Neutrophil (primary cell): ENCODE measurements around the gene CDCP1.
A peak's percentile ranks its signal among the peaks of the same experiment; 100 is the strongest.
"Not testable (repeated sequence)": the region's sequence is repeated elsewhere in the genome, so short reads cannot be mapped to it uniquely, and the experiment has no call there.

ENCODE experiments used
- H3K27ac ChIP-seq: fragments of 200-600 bp; sonication (generic); 2 replicates; pipeline ENCODE4 v1.5.1; 2016; ENCODE audit warnings: mild to moderate bottlenecking, moderate library complexity
- H3K27me3 ChIP-seq: fragments of 200-600 bp; sonication (generic); 2 replicates; pipeline ENCODE4 v1.6.0; 2016; ENCODE audit warnings: mild to moderate bottlenecking
- H3K36me3 ChIP-seq: fragments of 200-600 bp; sonication (generic); 2 replicates; pipeline ENCODE4 v1.5.1; 2017
- H3K4me1 ChIP-seq, 2 experiments: fragments of 200-600 bp in 1 of 2; sonication (generic) in 1 of 2; 1 replicate in 1 of 2; 2 replicates in 1 of 2; pipeline versions ENCODE4 v1.5.1 to v1.6.1; 2013 to 2016; ENCODE audit warnings: low read depth in 1 of 2, low read length in 1 of 2, mild to moderate bottlenecking in 1 of 2, moderate library complexity in 1 of 2; ENCODE audit not compliant: control insufficient read depth in 1 of 2, insufficient read depth in 1 of 2
- H3K4me3 ChIP-seq, 2 experiments: fragments of 200-600 bp in 1 of 2; sonication (generic) in 1 of 2; 1 replicate in 1 of 2; 2 replicates in 1 of 2; pipeline ENCODE4 v1.5.1; 2013 to 2016; ENCODE audit warnings: low read depth in 1 of 2, low read length in 1 of 2, mild to moderate bottlenecking in 1 of 2, moderate library complexity in 1 of 2
- H3K9me3 ChIP-seq: fragments of 200-600 bp; sonication (generic); 2 replicates; pipeline ENCODE4 v1.5.1; 2016
- CTCF ChIP-seq: fragments of 200-600 bp; sonication (generic); IDR thresholded peaks from 2 replicates; pipeline ENCODE4 v1.5.1; 2016; ENCODE audit warnings: antibody characterized with exemption

Gene CDCP1

GRCh38 chr3:45079715-45080114 is 66.5 kb downstream of the CDCP1 start:
- Histone ChIP-seq H3K27me3 (no peaks in the 10 kb centered on the region), H3K4me3 (no peak overlapping the region)

GRCh38 chr3:45078910-45079522 is 67.2 kb downstream of the CDCP1 start:
- no peaks in the 10 kb centered on the region for H3K36me3 ChIP-seq
- no peak overlapping the region for H3K4me3 ChIP-seq
- H3K27me3 ChIP-seq: no peaks in the 10 kb centered on the region
- H3K4me1 ChIP-seq: no peaks in the 10 kb centered on the region
- H3K27ac ChIP-seq: no peak overlapping the region
- H3K9me3 ChIP-seq: no peaks in the 10 kb centered on the region
- TF ChIP-seq CTCF: no peak

More at GRCh38 chr3:45079715-45080114, 66.5 kb downstream of the CDCP1 start:
- Histone ChIP-seq H3K27ac (no peak overlapping the region), H3K36me3 (no peaks in the 10 kb centered on the region), H3K9me3 (no peaks in the 10 kb centered on the region), H3K4me1 (no peaks in the 10 kb centered on the region)
- TF ChIP-seq CTCF: no peak

- H3K4me3 ChIP-seq, H3K4me1 ChIP-seq, H3K27me3 ChIP-seq, H3K9me3 ChIP-seq, H3K36me3 ChIP-seq, H3K27ac ChIP-seq: not testable (repeated sequence)
Measured at GRCh38 chr3:45078256-45078655, 67.9 kb downstream of the CDCP1 start.

GRCh38 chr3:45075821-45076625 is 70.2 kb downstream of the CDCP1 start:
- TF ChIP-seq CTCF: no peak
- Histone ChIP-seq H3K9me3 (no peaks in the 10 kb centered on the region), H3K4me1 (no peaks in the 10 kb centered on the region), H3K4me3 (no peak overlapping the region), H3K27me3 (no peaks in the 10 kb centered on the region), H3K36me3 (no peaks in the 10 kb centered on the region), H3K27ac (peak overlapping the region; percentile 3)

- Histone ChIP-seq H3K9me3 (no peaks in the 10 kb centered on the region), H3K4me1 (peaks cover 0 to 3% of the 10 kb centered on the region in 2 experiments), H3K27me3 (no peaks in the 10 kb centered on the region), H3K36me3 (no peaks in the 10 kb centered on the region), H3K4me3 (no peak overlapping the region), H3K27ac (no peak overlapping the region)
- TF ChIP-seq CTCF: no peak
Measured at GRCh38 chr3:45071075-45071474, 75.1 kb downstream of the CDCP1 start.

- Histone ChIP-seq H3K27me3 (no peaks in the 10 kb centered on the region), H3K9me3 (no peaks in the 10 kb centered on the region), H3K4me3 (no peak overlapping the region), H3K4me1 (peaks cover 23 to 32% of the 10 kb centered on the region in 2 experiments), H3K36me3 (no peaks in the 10 kb centered on the region), H3K27ac (no peak overlapping the region)
- no peak for TF ChIP-seq CTCF
Measured at GRCh38 chr3:45067941-45068340, 78.2 kb downstream of the CDCP1 start.
